Measurements from ENCODE around the gene SNHG17.
"Not testable (repeated sequence)": the region's sequence is repeated elsewhere in the genome, so short reads cannot be mapped to it uniquely, and the experiment has no call there.

Gene SNHG17

GRCh38 chr20:38421915-38422314, 13.2 kb downstream of the SNHG17 start:
- in situ Hi-C loops (cut with MboI; ENCODE audit: low sequenced_read_pairs) = loop anchor here (25.0 kb wide), 2 partner anchors 360 to 860 kb away; no protein-coding TSS in a partner anchor

- in situ Hi-C loops (cut with MboI; ENCODE audit: low sequenced_read_pairs) = loop anchor here (25.0 kb wide), 2 partner anchors 358 to 858 kb away; no protein-coding TSS in a partner anchor
These were observed 14.6 kb downstream of the SNHG17 start for GRCh38 chr20:38420388-38421085.

DNA sequence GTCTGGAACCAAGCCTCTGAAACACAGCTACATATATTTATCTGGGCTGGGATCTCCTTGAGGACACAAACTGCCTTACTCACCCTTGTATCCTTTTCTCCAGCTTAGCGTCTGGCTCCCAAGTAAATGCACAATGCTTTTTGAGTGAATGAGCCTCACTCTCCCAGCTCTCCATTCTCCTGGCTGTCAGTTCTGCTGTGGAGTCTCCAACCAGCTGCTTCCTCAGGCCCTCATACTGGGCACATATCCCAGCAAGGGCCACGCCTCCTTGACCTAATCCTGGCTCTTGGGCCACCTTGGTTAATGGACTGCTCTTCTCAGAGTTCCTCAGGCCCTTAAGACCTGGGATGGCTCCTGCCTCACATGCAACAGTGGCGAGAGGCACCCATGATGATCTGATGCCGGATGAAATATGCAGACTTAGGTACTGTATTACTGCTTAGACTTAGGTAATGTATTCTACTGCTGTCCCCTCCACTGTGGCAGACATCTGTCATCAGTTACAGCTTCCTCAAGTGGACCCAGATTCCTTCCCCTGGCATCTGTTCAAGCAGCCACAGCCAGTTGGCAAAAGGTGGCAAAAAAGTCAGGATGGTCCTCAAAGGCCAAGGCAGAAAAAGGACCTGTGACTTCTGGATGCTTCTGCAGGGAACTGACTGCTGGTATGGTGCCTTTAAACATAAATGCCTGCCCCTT, 16.5 kb downstream of the SNHG17 start:
- in situ Hi-C loops (cut with MboI; ENCODE audit: low sequenced_read_pairs) = loop anchor here (25.0 kb wide), 2 partner anchors 356 to 856 kb away; no protein-coding TSS in a partner anchor

GRCh38 chr20:38414769-38415450, 20.2 kb downstream of the SNHG17 start:
- in situ Hi-C loops (cut with MboI; ENCODE audit: low sequenced_read_pairs) = loop anchor here (25.0 kb wide), 2 partner anchors 353 to 853 kb away; no protein-coding TSS in a partner anchor

GRCh38 chr20:38412877-38413577, 22.1 kb downstream of the SNHG17 start:
- in situ Hi-C loops (cut with MboI; ENCODE audit: low sequenced_read_pairs) = loop anchor here (25.0 kb wide), 2 partner anchors 351 to 851 kb away; no protein-coding TSS in a partner anchor

GRCh38 chr20:38407822-38408221, 27.3 kb downstream of the SNHG17 start:
- in situ Hi-C loops (cut with MboI; ENCODE audit: low sequenced_read_pairs) = loop anchor here (25.0 kb wide), 2 partner anchors 346 to 846 kb away; no protein-coding TSS in a partner anchor

DNA sequence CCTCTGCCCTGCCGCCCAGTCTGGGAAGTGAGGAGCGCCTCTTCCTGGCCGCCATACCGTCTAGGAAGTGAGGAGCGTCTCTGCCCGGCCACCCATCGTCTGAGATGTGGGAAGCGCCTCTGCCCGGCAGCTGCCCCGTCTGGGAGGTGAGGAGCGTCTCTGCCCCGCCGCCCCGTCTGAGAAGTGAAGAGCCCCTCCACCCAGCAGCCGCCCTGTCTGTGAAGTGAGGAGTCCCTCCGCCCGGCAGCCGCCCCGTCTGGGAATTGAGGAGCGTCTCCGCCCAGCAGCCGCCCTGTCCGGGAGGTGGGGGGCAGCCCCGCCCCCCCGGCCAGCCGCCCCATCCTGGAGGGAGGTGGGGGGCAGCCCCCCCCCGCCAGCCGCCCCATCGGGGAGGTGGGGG, 27.8 kb downstream of the SNHG17 start:
- in situ Hi-C loops (cut with MboI; ENCODE audit: low sequenced_read_pairs) = loop anchor here (25.0 kb wide), 2 partner anchors 345 to 845 kb away; no protein-coding TSS in a partner anchor

DNA sequence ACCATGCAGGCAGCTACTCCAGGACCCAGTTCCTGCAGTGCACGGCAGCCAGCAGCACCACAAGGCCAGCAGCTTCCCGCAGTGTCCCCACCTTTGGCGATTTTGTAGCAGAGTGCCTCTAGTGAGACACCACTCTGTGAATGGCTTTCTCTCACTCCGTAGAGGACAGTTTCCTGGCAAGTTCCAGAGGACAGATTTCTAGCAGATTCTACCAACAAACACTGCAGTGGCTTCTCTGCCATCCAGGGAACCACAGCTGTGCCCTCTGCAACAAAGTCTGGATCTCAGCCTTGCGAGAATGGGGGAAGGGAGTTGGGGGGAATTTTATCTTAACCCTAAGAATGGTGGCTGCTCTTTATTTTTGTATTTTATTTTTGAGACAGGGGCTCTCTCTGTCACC, 28.7 kb downstream of the SNHG17 start:
- in situ Hi-C loops (cut with MboI; ENCODE audit: low sequenced_read_pairs) = loop anchor here (25.0 kb wide), 2 partner anchors 344 to 844 kb away; no protein-coding TSS in a partner anchor

DNA sequence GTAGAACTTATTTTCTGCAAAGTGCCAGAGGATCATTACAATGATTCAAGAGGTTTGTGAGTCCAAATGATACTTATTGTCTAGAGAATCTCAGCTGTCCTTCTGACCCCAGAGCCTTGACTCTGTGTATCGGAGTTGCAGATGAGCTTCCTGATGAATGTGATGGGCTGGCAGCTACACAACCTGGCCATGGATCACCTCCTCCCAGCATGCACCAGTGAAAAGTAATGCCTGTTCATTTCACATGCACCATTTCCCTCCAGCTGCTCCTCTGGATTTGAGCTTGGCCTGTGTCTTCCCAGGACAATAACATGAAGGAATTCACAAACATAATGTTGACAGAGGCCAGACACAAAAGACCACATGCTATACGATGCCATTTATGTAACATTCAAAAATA, 30.0 kb downstream of the SNHG17 start:
- in situ Hi-C loops (cut with MboI; ENCODE audit: low sequenced_read_pairs) = loop anchor here (25.0 kb wide), 2 partner anchors 343 to 843 kb away; no protein-coding TSS in a partner anchor

- in situ Hi-C loops (cut with MboI; ENCODE audit: low sequenced_read_pairs) = loop anchor here (25.0 kb wide), 2 partner anchors 342 to 842 kb away; no protein-coding TSS in a partner anchor
These were observed 31.1 kb downstream of the SNHG17 start for GRCh38 chr20:38404016-38404415.

DNA sequence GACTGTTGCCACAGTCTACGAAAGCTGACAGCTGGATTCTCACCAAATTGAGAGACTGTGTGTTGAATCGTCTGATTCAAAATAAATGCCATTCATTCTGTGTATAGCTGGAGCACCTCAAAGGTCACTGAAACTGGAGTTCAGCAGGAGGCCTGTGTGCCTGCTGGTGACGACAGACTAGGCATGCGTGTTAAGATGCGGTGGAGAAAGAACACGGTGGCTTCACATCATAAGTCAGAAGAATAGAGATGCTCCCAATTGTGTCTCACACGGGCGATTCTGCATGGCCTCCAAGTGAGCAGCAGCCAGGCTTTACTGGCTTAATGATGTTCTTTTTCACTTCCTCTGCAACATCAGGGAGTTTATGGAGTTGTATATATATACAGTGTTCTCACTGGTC, 32.3 kb downstream of the SNHG17 start:
- in situ Hi-C loops (cut with MboI; ENCODE audit: low sequenced_read_pairs) = loop anchor here (25.0 kb wide), 2 partner anchors 341 to 841 kb away; no protein-coding TSS in a partner anchor

DNA sequence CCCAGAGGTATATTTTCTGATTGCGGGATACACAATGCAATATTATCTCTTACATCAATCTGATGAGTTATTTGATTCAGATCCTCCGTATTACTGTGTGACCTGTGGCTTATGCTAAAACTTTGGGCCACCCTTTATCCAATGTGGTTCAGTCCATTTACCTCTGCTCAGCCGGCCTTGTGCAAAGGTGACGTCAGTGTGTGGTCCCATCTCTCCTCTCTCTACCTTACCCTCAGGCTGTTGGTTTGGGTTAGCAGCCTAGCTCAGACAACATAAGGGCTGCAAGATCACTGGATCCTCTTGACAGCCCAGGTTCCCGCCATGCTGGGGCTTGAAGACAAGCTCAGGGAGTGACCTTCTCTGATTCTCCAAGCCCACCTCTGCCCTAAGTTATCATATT, 33.0 kb downstream of the SNHG17 start:
- in situ Hi-C loops (cut with MboI; ENCODE audit: low sequenced_read_pairs) = loop anchor here (25.0 kb wide), 2 partner anchors 340 to 840 kb away; no protein-coding TSS in a partner anchor

GRCh38 chr20:38395751-38396395, 39.3 kb downstream of the SNHG17 start:
- in situ Hi-C loops (cut with MboI; ENCODE audit: low sequenced_read_pairs) = not testable (repeated sequence)

DNA sequence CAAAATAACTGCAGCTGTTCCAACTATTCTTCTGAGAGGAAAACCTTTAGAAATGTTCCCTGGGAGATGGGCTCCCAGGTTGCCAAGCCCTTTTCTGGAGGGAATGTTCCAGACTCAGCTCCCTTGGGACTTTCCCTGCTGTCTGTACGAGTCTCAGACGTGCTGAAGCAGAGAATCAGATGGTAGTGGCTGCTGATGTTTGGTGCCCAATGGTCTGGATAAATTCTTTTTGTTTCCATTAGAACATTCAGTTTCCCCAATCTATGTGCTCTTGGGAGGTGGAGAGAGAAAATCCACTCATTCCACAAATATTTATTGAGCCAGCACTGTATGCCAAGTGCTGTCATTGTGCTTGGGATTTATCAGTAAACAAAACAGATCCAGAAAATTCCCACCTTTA, 40.0 kb downstream of the SNHG17 start:
- in situ Hi-C loops (cut with MboI; ENCODE audit: low sequenced_read_pairs) = no loop called here

DNA sequence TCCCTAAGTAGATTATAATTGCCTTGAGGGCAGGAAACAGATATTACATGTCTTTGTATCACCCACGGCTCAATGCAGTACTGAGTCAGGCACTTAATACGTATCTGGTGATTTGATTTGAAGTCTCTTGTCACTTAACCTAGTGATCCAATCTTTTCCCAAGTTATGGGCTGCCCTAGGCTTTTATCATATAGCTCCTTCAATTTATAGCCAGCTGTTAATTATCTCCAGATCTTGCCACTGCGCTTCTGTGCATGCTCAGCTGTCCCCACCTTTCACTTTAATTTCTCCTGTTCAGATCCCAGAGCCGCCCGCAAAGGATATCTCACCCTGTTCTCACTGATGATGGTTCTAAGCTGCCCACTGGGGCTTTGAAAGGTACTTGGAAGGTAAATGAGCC, 41.9 kb downstream of the SNHG17 start:
- in situ Hi-C loops (cut with MboI; ENCODE audit: low sequenced_read_pairs) = no loop called here

- in situ Hi-C loops (cut with MboI; ENCODE audit: low sequenced_read_pairs) = no loop called here
These were observed 42.8 kb downstream of the SNHG17 start for GRCh38 chr20:38392356-38392755.

DNA sequence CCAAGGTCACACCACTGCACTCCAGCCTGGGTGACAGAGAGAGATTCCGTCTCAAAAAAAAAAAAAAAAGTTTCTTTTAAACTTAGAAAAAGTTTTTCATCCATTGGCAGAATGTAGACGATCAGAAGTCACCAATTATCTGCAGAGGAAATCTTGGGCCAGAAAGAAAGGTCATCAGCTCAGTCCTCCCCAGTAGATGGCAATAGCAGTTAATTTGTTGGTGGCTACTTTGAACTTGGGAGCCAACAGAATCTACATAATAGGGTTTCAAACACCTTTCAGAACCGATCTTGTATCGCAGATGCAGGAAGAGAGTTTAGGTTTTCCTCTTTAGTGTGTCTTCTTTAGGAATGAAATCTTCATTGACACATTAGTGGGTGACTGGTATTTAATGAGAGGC, 47.2 kb downstream of the SNHG17 start:
- in situ Hi-C loops (cut with MboI; ENCODE audit: low sequenced_read_pairs) = no loop called here

DNA sequence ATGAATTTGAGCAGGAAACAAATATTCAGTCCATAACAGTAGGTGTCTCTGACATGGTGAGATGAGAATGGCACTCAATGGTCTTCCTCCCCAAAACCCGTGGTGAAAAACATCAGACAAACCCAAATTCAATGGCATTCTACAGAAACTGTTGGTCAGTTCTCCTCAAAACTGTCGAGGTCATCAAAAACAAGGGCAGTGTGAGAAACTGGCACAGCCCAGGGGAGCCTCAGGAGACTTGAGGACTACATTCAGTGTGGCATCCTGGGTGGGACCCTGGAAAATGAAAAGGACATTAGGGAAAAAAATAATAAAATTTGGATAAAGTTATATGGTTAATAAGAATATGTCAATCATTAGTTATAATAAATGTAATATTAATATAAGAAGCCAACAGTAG, 48.3 kb downstream of the SNHG17 start:
- in situ Hi-C loops (cut with MboI; ENCODE audit: low sequenced_read_pairs) = no loop called here

DNA sequence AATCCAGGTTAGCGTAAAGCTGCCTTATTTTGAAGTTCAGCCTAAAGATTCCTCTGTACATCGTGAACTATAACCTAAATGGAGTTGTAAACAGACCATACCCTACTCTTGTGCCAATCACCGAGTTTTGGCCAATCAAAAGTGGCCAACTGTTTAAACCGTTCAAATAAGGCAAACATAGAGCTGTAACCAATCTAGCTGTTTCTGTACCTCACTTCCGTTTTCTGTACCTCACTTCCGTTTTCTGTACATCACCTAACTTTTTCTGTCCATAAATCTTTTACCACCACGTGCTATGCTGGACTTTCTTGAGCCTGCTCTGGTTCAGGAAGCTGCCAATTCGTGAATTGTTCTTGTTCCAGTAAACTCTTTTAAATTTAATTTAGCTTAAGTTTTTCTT, 49.1 kb downstream of the SNHG17 start:
- in situ Hi-C loops (cut with MboI; ENCODE audit: low sequenced_read_pairs) = no loop called here

GRCh38 chr20:38383147-38383546, 52.0 kb downstream of the SNHG17 start:
- in situ Hi-C loops (cut with MboI; ENCODE audit: low sequenced_read_pairs) = no loop called here
